H9 (cell line): ENCODE results near the gene FNDC8. TPM values are rescaled to one million over a fixed set of nuclear protein-coding genes. Genes with fewer than 3 reads are reported as not detected.

Experiments
- DNase-seq: peaks from one replicate; pipeline ENCODE4 v3.0.0-alpha.2; 2017
- H2AFZ ChIP-seq: one replicate; pipeline ENCODE4 v1.6.1; 2013; ENCODE audit warnings: mild to moderate bottlenecking, low read length, control low read depth, moderate library complexity
- H2AK5ac ChIP-seq: 2 replicates; pipeline ENCODE4 v1.6.1; 2013; ENCODE audit warnings: low read length, control low read depth, mixed read lengths; ENCODE audit not compliant: insufficient read length
- H2BK120ac ChIP-seq: one replicate; pipeline ENCODE4 v1.6.1; 2013; ENCODE audit warnings: low read depth, mild to moderate bottlenecking, low read length, control low read depth, inconsistent platforms; ENCODE audit not compliant: poor library complexity, severe bottlenecking
- H2BK12ac ChIP-seq: 2 replicates; pipeline ENCODE4 v1.6.1; 2013; ENCODE audit warnings: low read length, control low read depth, mixed read lengths, low read depth; ENCODE audit not compliant: insufficient read length
- H2BK15ac ChIP-seq: 2 replicates; pipeline ENCODE4 v1.6.1; 2013; ENCODE audit warnings: low read depth, low read length, control low read depth
- H2BK20ac ChIP-seq: one replicate; pipeline ENCODE4 v1.6.1; 2013; ENCODE audit warnings: low read depth, mild to moderate bottlenecking, low read length, control low read depth, inconsistent platforms; ENCODE audit not compliant: poor library complexity, severe bottlenecking
- H2BK5ac ChIP-seq: 2 replicates; pipeline ENCODE4 v1.6.1; 2013; ENCODE audit warnings: low read length, control low read depth, mixed read lengths; ENCODE audit not compliant: insufficient read length
- H3K14ac ChIP-seq: 2 replicates; pipeline ENCODE4 v1.6.1; 2013; ENCODE audit warnings: low read length, control low read depth; ENCODE audit not compliant: insufficient read depth
- H3K18ac ChIP-seq: 2 replicates; pipeline ENCODE4 v1.6.1; 2013; ENCODE audit warnings: low read depth, mild to moderate bottlenecking, mixed read lengths, low read length, control low read depth; ENCODE audit not compliant: insufficient read length
- H3K23ac ChIP-seq: 2 replicates; pipeline ENCODE4 v1.6.1; 2013; ENCODE audit warnings: low read length, control low read depth, mixed read lengths, low read depth; ENCODE audit not compliant: insufficient read length
- H3K23me2 ChIP-seq: 2 replicates; pipeline ENCODE4 v1.6.1; 2013; ENCODE audit warnings: low read depth, mild to moderate bottlenecking, mixed read lengths, low read length, control low read depth; ENCODE audit not compliant: insufficient read length, poor library complexity, severe bottlenecking
- H3K27ac ChIP-seq: 2 replicates; pipeline ENCODE4 v1.5.1; 2013; ENCODE audit warnings: low read length, control low read depth, mixed read lengths, low read depth; ENCODE audit not compliant: insufficient read length
- H3K27me3 ChIP-seq: 2 replicates; pipeline ENCODE4 v1.6.1; 2013; ENCODE audit warnings: low read length, control low read depth, inconsistent platforms; ENCODE audit not compliant: insufficient read depth
- H3K4ac ChIP-seq: 2 replicates; pipeline ENCODE4 v1.6.1; 2013; ENCODE audit warnings: low read depth, mild to moderate bottlenecking, control low read depth, inconsistent platforms, low read length, moderate library complexity
- H3K4me1 ChIP-seq: 2 replicates; pipeline ENCODE4 v1.6.1; 2013; ENCODE audit warnings: low read length, control low read depth, inconsistent platforms; ENCODE audit not compliant: insufficient read depth
- H3K4me2 ChIP-seq: 2 replicates; pipeline ENCODE4 v1.6.1; 2013; ENCODE audit warnings: low read length, control low read depth, mixed read lengths; ENCODE audit not compliant: insufficient read length, insufficient read depth
- H3K56ac ChIP-seq: 2 replicates; pipeline ENCODE4 v1.6.1; 2013; ENCODE audit warnings: low read depth, mild to moderate bottlenecking, mixed read lengths, low read length, control low read depth; ENCODE audit not compliant: insufficient read length
- H3K79me1 ChIP-seq: 2 replicates; pipeline ENCODE4 v1.6.1; 2013; ENCODE audit warnings: low read depth, mild to moderate bottlenecking, moderate library complexity, low read length, control low read depth, inconsistent platforms; ENCODE audit not compliant: insufficient read depth, poor library complexity, severe bottlenecking
- H3K79me2 ChIP-seq: 2 replicates; pipeline ENCODE4 v1.6.1; 2013; ENCODE audit warnings: low read length, control low read depth, inconsistent platforms; ENCODE audit not compliant: insufficient read depth
- H3K9ac ChIP-seq: 2 replicates; pipeline ENCODE4 v1.6.1; 2013; ENCODE audit warnings: low read length, control low read depth, mixed read lengths; ENCODE audit not compliant: insufficient read length; ENCODE audit errors: extremely low read depth
- H3K9me3 ChIP-seq: one replicate; pipeline ENCODE4 v1.6.1; 2013; ENCODE audit warnings: low read depth, low read length, inconsistent platforms; ENCODE audit not compliant: control insufficient read depth
- H3T11ph ChIP-seq: one replicate; pipeline ENCODE4 v1.6.1; 2013; ENCODE audit warnings: mild to moderate bottlenecking, low read length, control low read depth, inconsistent platforms
- H4K20me1 ChIP-seq: one replicate; pipeline ENCODE4 v1.6.1; 2013; ENCODE audit not compliant: control insufficient read depth, insufficient read length, insufficient read depth
- H4K5ac ChIP-seq: 2 replicates; pipeline ENCODE4 v1.6.1; 2013; ENCODE audit warnings: low read depth, mild to moderate bottlenecking, mixed read lengths, low read length, control low read depth; ENCODE audit not compliant: insufficient read length
- H4K8ac ChIP-seq: replicated peaks from 2 replicates; pipeline ENCODE4 v1.6.1; 2013; ENCODE audit warnings: low read length, control low read depth, mixed read lengths, low read depth; ENCODE audit not compliant: insufficient read length
- H4K91ac ChIP-seq: 2 replicates; pipeline ENCODE4 v1.6.1; 2013; ENCODE audit warnings: low read depth, mild to moderate bottlenecking, moderate library complexity, mixed read lengths, low read length, control low read depth; ENCODE audit not compliant: insufficient read length
- H3K27ac Mint-ChIP-seq, 3 experiments: 2 replicates in 2 of 3; 3 replicates in 1 of 3; pipeline ENCODE4 v1.8.0; 2020 to 2021; ENCODE audit warnings: mixed read lengths in 3 of 3, mild to moderate bottlenecking in 1 of 3, moderate library complexity in 1 of 3
- H3K27me3 Mint-ChIP-seq: 2 replicates; pipeline ENCODE4 v1.8.0; 2021; ENCODE audit warnings: low read depth, mild to moderate bottlenecking, moderate library complexity, mixed read lengths
- H3K36me3 Mint-ChIP-seq, 3 experiments: 2 replicates in 2 of 3; 3 replicates in 1 of 3; pipeline ENCODE4 v1.8.0; 2020 to 2021; ENCODE audit warnings: low read depth in 3 of 3, mixed read lengths in 3 of 3; ENCODE audit not compliant: insufficient read depth in 1 of 3
- H3K4me1 Mint-ChIP-seq, 2 experiments: 2 replicates each; pipeline ENCODE4 v1.8.0; 2020; ENCODE audit warnings: mixed read lengths in 2 of 2
- H3K4me3 Mint-ChIP-seq, 2 experiments: 2 replicates in 1 of 2; 3 replicates in 1 of 2; pipeline ENCODE4 v1.8.0; 2020 to 2021; ENCODE audit warnings: mild to moderate bottlenecking in 2 of 2, mixed read lengths in 2 of 2, moderate library complexity in 1 of 2
- H3K9me3 Mint-ChIP-seq, 2 experiments: 2 replicates in 1 of 2; 3 replicates in 1 of 2; pipeline ENCODE4 v1.8.0; 2020; ENCODE audit warnings: mild to moderate bottlenecking in 2 of 2, mixed read lengths in 2 of 2, moderate library complexity in 1 of 2
- WGBS: extraction: QIAGEN DNeasy Blood & Tissue Kit; methylation state at CpG from one replicate; pipeline ENCODE4 v1.1.7; 2013; ENCODE audit warnings: missing lambda C conversion rate, low lambda C conversion rate, mixed read lengths; ENCODE audit not compliant: insufficient read length; ENCODE audit errors: extremely low coverage; 5-methylcytosine and 5-hydroxymethylcytosine counted together
- total RNA-seq: library from RNA; stranded (reverse); gene quantifications from 2 replicates; pipeline ENCODE4 v1.2.1, GENCODE V29; 2021
- TF ChIP-seq, protein P1 (sequence below): fragments of 200-600 bp; sonication (generic); conservative IDR thresholded peaks from 3 replicates; pipeline ENCODE4 v1.8.0; 2021; ENCODE audit warnings: antibody characterized with exemption, mild to moderate bottlenecking

FNDC8 gene
- total RNA-seq, 1 experiment from 2014 or later: not detected

DNA sequence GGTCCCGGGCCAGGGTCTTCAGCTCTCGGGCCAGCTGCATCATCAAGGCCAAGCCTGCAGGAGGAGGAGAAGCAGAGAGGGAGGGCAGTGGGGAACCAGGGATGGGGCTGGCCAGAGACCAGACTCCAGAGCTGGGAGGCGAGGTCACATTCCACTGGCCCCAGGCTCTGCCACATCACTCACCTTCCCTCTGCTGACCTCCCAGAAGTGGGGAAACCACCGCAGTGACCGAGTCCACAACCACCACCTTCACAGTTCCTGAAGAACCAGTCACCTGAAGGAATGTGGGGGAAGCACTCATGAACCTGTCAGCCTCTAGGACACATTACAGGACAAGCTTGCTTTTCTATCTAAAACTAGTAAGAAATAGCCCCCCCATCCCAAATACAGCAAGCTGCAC, 18.1 kb upstream of the FNDC8 start:
- no peak overlapping the region for H3K14ac ChIP-seq
- H4K20me1 ChIP-seq: no peaks in the 10 kb centered on the region
- H2AFZ ChIP-seq: no peak overlapping the region
- no peaks in the 10 kb centered on the region for H3K4me1 ChIP-seq
- TF ChIP-seq, protein P1, sequence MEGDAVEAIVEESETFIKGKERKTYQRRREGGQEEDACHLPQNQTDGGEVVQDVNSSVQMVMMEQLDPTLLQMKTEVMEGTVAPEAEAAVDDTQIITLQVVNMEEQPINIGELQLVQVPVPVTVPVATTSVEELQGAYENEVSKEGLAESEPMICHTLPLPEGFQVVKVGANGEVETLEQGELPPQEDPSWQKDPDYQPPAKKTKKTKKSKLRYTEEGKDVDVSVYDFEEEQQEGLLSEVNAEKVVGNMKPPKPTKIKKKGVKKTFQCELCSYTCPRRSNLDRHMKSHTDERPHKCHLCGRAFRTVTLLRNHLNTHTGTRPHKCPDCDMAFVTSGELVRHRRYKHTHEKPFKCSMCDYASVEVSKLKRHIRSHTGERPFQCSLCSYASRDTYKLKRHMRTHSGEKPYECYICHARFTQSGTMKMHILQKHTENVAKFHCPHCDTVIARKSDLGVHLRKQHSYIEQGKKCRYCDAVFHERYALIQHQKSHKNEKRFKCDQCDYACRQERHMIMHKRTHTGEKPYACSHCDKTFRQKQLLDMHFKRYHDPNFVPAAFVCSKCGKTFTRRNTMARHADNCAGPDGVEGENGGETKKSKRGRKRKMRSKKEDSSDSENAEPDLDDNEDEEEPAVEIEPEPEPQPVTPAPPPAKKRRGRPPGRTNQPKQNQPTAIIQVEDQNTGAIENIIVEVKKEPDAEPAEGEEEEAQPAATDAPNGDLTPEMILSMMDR: no peak
- H3K9me3 ChIP-seq: no peaks in the 10 kb centered on the region
- no peak overlapping the region for H4K5ac ChIP-seq
- no peak overlapping the region for H3T11ph ChIP-seq
- no peaks in the 10 kb centered on the region for H3K79me2 ChIP-seq
- H3K27me3 ChIP-seq: no peaks in the 10 kb centered on the region
- H2BK12ac ChIP-seq: no peak overlapping the region
- H3K4me3 Mint-ChIP-seq: no peak overlapping the region
- no peak overlapping the region for H2BK120ac ChIP-seq
- H3K27ac ChIP-seq: no peak overlapping the region
- no peak overlapping the region for H3K18ac ChIP-seq
- no peak overlapping the region for H3K27ac Mint-ChIP-seq
- DNase-seq: no peak
- no peak overlapping the region for H2BK15ac ChIP-seq
- no CpG with 5 or more reads among the region's 5 CpGs for WGBS
- no peak overlapping the region for H4K91ac ChIP-seq
- H2AK5ac ChIP-seq: no peak overlapping the region
- H3K79me1 ChIP-seq: no peaks in the 10 kb centered on the region
- no peak overlapping the region for H3K4ac ChIP-seq
- no peak overlapping the region for H3K23ac ChIP-seq
- H3K9me3 Mint-ChIP-seq: no peaks in the 10 kb centered on the region
- H2BK20ac ChIP-seq: no peak overlapping the region
- no peak overlapping the region for H4K8ac ChIP-seq
- no peaks in the 10 kb centered on the region for H3K4me1 Mint-ChIP-seq
- H2BK5ac ChIP-seq: no peak overlapping the region
- no peak overlapping the region for H3K9ac ChIP-seq
- H3K36me3 Mint-ChIP-seq: peaks cover 2 to 48% (median 47%) of the 10 kb centered on the region in 3 experiments; a peak in 6 of 7 replicates
- no peaks in the 10 kb centered on the region for H3K27me3 Mint-ChIP-seq
- no peaks in the 10 kb centered on the region for H3K23me2 ChIP-seq
- H3K56ac ChIP-seq: no peak overlapping the region
- H3K4me2 ChIP-seq: no peak overlapping the region
